Skeletal muscle satellite cell (primary cell): ENCODE data around the gene NFKBIB.
"Not testable (repeated sequence)": the region's sequence is repeated elsewhere in the genome, so short reads cannot be mapped to it uniquely, and the experiment has no call there.

Experiments
- H3K27me3 ChIP-seq: 2 replicates; pipeline ENCODE4 v1.7.0; 2013; ENCODE audit warnings: low read length; ENCODE audit not compliant: control insufficient read depth, insufficient read depth
- H3K36me3 ChIP-seq: 2 replicates; pipeline ENCODE4 v1.7.0; 2013; ENCODE audit warnings: mild to moderate bottlenecking, control low read depth, low read length; ENCODE audit not compliant: insufficient read depth
- H3K4me1 ChIP-seq: 2 replicates; pipeline ENCODE4 v1.7.0; 2013; ENCODE audit warnings: low read length; ENCODE audit not compliant: control insufficient read depth, insufficient read depth
- H3K4me2 ChIP-seq: 2 replicates; pipeline ENCODE4 v1.7.0; 2013; ENCODE audit warnings: mild to moderate bottlenecking, low read length
- H3K4me3 ChIP-seq: 2 replicates; pipeline ENCODE4 v1.7.0; 2013; ENCODE audit warnings: low read length
- H3K9ac ChIP-seq: 2 replicates; pipeline ENCODE4 v1.7.0; 2013; ENCODE audit warnings: mild to moderate bottlenecking, low read depth, low read length, moderate library complexity
- H3K9me3 ChIP-seq: replicated peaks from 2 replicates; pipeline ENCODE4 v1.7.0; 2013; ENCODE audit warnings: mild to moderate bottlenecking, control low read depth, low read length

The NFKBIB gene

GRCh38 chr19:38861368-38861767 lies 38.4 kb upstream of the NFKBIB start:
- Histone ChIP-seq H3K4me2 (no peak overlapping the region), H3K4me1 (no peaks in the 10 kb centered on the region), H3K9me3 (no peaks in the 10 kb centered on the region)

DNA sequence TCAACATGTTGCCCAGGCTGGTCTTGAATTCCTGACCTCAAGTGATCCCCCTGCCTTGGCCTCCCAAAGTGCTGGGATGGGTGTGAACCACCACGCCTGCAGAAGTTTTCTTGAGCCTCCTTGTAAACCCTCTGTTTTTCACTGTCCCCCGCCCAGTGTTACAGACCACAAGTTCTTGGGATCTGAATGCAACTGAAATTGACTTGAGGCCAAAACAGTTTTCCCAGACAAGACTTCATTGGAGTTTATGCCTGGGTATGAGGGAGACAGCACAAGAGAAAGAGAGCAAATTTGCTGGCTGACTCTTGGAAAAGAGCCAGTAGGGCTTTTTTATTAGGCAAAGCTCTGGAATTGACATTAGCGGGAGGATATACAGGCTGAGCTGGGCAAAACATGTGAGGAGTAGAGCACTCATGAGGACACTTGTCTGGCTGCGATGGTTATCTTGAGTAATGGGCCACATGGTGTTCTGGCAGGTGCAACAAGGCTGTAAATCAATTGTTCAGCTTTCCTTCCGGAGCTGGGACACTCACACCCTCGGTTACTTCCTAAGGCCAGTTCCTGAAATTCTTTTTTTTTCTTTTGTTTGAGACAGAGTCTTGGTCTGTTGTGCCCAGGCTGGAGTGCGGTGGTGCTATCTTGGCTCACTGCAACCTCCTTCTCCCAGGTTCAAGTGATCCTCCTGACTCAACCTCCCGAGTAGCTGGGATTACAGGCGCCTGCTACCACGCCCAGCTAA lies 37.3 kb upstream of the NFKBIB start:
- Histone ChIP-seq H3K9ac (no peak overlapping the region), H3K4me3 (no peak overlapping the region), H3K36me3 (no peaks in the 10 kb centered on the region)

More at GRCh38 chr19:38861368-38861767, 38.4 kb upstream of the NFKBIB start:
- Histone ChIP-seq H3K4me3 (no peak overlapping the region), H3K9ac (no peak overlapping the region), H3K36me3 (no peaks in the 10 kb centered on the region), H3K27me3 (no peaks in the 10 kb centered on the region)

DNA sequence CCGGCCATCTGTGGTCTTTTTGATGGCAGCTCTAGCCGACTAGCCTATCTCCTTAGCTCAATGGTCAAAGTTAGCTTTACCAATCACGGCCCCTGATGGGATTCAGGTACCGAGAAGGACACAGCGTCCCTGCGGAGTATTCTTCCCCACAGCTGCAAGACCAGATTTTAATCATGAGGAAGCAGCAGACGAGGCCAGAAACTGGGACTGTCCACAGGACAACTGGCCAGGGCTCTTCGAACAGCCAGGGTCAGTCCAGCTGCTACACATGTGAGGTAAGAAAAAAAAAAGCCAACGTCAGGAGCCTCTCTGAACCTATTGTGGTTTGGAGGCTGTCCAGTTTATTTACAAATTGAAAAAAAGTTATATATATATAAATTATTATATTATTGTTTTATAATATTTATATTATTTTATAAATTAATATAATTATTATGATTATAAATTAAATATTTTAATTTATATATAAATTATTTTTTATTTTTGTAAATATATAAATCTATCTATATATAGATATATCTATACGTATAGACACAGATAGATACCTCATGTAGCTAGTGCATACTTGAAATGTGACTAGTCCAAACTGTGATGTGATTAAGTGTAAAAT lies 32.5 kb upstream of the NFKBIB start:
- peaks cover 12% of the 10 kb centered on the region for H3K4me1 ChIP-seq

More for the DNA sequence above, 37.3 kb upstream of the NFKBIB start:
- Histone ChIP-seq H3K4me2 (no peak overlapping the region), H3K27me3 (no peaks in the 10 kb centered on the region), H3K4me1 (no peaks in the 10 kb centered on the region), H3K9me3 (no peaks in the 10 kb centered on the region)

GRCh38 chr19:38868551-38868950 lies 31.2 kb upstream of the NFKBIB start:
- Histone ChIP-seq H3K4me3 (no peak overlapping the region), H3K9ac (no peak overlapping the region), H3K4me2 (no peak overlapping the region), H3K9me3 (no peaks in the 10 kb centered on the region), H3K36me3 (no peaks in the 10 kb centered on the region), H3K27me3 (no peaks in the 10 kb centered on the region), H3K4me1 (peaks cover 12% of the 10 kb centered on the region)

More for the DNA sequence above, 32.5 kb upstream of the NFKBIB start:
- H3K9me3 ChIP-seq = no peaks in the 10 kb centered on the region
- no peak overlapping the region for H3K9ac ChIP-seq
- no peak overlapping the region for H3K4me2 ChIP-seq
- no peaks in the 10 kb centered on the region for H3K27me3 ChIP-seq
- no peak overlapping the region for H3K4me3 ChIP-seq
- no peaks in the 10 kb centered on the region for H3K36me3 ChIP-seq

DNA sequence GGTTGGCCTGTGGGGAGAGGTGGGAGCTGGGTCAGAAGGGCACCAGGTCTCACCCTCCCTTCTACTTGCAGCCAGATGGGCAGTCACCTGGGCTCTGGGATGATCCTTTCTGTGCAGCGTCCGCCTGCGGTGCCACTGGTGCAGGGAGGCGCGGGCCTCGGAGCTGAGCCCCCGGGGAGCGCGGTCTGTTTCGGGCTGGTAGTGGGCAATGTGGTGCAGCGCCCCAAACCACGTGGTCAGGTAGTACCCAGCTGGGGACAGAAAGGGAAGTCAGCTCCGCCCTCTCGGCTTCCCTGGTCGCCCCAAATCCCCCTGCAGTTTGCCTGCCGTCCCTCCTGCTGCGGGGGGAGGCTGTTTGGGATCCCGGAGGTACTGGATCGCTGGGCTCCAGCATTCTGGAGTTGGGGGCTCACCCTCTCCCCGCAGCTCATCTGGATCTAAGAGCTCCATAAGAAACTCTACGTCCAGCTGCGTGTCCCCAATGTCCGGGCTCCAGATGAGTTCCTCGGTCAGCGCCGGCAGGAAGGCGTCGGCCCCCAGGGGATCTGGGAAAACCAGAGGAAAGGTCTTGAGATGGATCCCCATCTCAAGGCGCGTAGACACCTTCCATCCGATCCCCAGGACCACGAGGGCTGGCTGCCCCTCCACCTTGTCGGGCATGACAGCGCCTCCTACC lies 30.5 kb upstream of the NFKBIB start:
- Histone ChIP-seq H3K9ac (no peak overlapping the region), H3K9me3 (no peaks in the 10 kb centered on the region), H3K4me1 (peaks cover 12% of the 10 kb centered on the region), H3K4me3 (peak overlapping the region; percentile 62), H3K36me3 (no peaks in the 10 kb centered on the region), H3K4me2 (peak overlapping the region; percentile 79), H3K27me3 (no peaks in the 10 kb centered on the region)

- Histone ChIP-seq H3K4me1 (peaks cover 12% of the 10 kb centered on the region), H3K9me3 (no peaks in the 10 kb centered on the region), H3K4me2 (peak overlapping the region; percentile 79), H3K36me3 (no peaks in the 10 kb centered on the region), H3K27me3 (no peaks in the 10 kb centered on the region), H3K9ac (no peak overlapping the region), H3K4me3 (peak overlapping the region; percentile 62)
These were observed 29.7 kb upstream of the NFKBIB start for GRCh38 chr19:38869836-38870607.

GRCh38 chr19:38870612-38871011 lies 29.2 kb upstream of the NFKBIB start:
- H3K27me3 ChIP-seq = no peaks in the 10 kb centered on the region
- no peaks in the 10 kb centered on the region for H3K36me3 ChIP-seq
- H3K9ac ChIP-seq = no peak overlapping the region
- no peak overlapping the region for H3K4me2 ChIP-seq
- H3K4me3 ChIP-seq = no peak overlapping the region
- H3K9me3 ChIP-seq = no peaks in the 10 kb centered on the region
- H3K4me1 ChIP-seq = peaks cover 12% of the 10 kb centered on the region

DNA sequence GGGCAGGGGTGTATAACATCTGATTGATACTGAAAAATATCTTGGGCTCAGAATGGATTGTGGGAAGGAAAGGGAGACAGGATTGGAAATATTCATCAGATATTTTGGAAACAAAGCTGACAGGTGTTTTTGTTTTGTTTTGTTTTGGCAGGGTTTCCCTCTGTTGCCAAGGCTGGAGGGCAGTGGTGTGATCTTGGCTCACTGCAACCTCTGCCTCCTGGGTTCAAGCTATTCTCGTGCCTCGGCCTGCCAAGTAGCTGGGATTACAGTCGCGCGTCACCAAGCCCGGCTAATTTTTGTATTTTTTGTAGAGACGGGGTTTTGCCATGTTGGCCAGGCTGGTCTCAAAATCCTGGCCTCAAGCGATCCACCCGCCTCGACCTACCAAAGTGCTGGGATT lies 26.4 kb upstream of the NFKBIB start:
- not testable (repeated sequence) for H3K9me3 ChIP-seq, H3K4me2 ChIP-seq, H3K4me3 ChIP-seq, H3K27me3 ChIP-seq, H3K9ac ChIP-seq, H3K36me3 ChIP-seq
- H3K4me1 ChIP-seq = peaks cover 12% of the 10 kb centered on the region

DNA sequence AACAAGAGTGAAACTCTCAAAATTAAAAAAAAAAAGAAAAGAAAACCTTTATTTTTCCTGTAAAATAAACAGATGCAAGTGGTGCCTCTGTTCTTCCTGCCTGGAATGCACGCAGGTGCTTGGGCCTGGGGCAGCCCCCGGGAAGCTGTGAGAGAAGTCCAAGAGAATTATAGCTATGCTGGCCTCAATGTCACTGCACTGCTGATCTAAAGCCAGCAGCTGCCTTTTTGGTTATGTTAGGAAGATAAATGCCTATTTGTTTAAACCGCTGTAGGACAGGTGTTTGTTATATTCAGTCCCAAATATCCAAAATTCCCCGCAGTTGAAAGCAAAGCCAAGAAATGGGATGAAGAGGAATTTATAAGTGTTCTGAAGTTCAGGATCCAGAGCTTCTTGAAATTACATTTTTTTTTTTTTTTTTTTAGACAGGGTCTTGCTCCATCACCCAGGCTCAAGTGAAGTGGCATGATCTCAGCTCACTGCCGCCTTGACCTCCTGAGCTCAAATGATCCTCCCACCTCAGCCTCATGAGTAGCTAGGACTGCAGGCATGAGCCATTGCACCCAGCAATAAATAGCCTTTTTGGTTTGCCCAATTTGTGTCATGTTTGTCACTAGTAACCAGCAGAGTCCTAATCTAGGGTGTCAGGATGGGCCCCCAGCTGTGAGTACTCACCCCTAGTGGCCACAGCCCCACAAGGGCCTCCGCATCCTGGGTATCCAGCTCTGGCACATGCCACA lies 23.9 kb upstream of the NFKBIB start:
- Histone ChIP-seq H3K9me3 (no peaks in the 10 kb centered on the region), H3K36me3 (peaks cover 2% of the 10 kb centered on the region), H3K4me3 (no peak overlapping the region), H3K4me2 (no peak overlapping the region), H3K4me1 (no peaks in the 10 kb centered on the region), H3K9ac (no peak overlapping the region), H3K27me3 (no peaks in the 10 kb centered on the region)

- no peak within 1 kb of the TSS for H3K4me3 ChIP-seq
- H3K4me1 ChIP-seq = no peaks in the 10 kb centered on the region
- no peak within 1 kb of the TSS for H3K9ac ChIP-seq
- H3K27me3 ChIP-seq = no peaks in the 10 kb centered on the region
- H3K36me3 ChIP-seq = peaks cover 2% of the 10 kb centered on the region
- H3K9me3 ChIP-seq = no peaks in the 10 kb centered on the region
- no peak within 1 kb of the TSS for H3K4me2 ChIP-seq
These were observed 21.8 kb upstream of the NFKBIB start, which contains the start of gene RINL for GRCh38 chr19:38877781-38878574. RINL (minus strand) TSS chr19:38878275; CDS start chr19:38876742, 1,533 bp downstream.
